GM23338 (cell line): ENCODE data around the gene SOAT2. TPM values are rescaled to one million over a fixed set of nuclear protein-coding genes. Genes with fewer than 3 reads are reported as not detected.

Source experiments
- ATAC-seq: fragments of 200-7000 bp; cut with Tn5 transposase; 3 replicates; pipeline ENCODE4 v1.9.1; 2020
- DNase-seq: peaks from one replicate; pipeline ENCODE4 v3.0.0-alpha.2; 2015; ENCODE audit warnings: low spot score
- H2AFZ ChIP-seq: fragments of 200-600 bp; sonication (generic); 2 replicates; pipeline ENCODE4 v1.8.0; 2016; ENCODE audit warnings: antibody characterized with exemption, mild to moderate bottlenecking, moderate library complexity
- H3F3A ChIP-seq: fragments of 200-600 bp; sonication (generic); replicated peaks from 2 replicates; pipeline ENCODE4 v1.8.0; 2017; ENCODE audit warnings: antibody characterized with exemption, mixed run types, low read depth
- H3K27ac ChIP-seq: fragments of 200-600 bp; sonication (generic); 2 replicates; pipeline ENCODE4 v1.6.1; 2016; ENCODE audit warnings: low read depth
- H3K27me3 ChIP-seq: fragments of 200-600 bp; sonication (generic); 2 replicates; pipeline ENCODE4 v1.8.0; 2016; ENCODE audit warnings: mild to moderate bottlenecking, mixed run types, moderate library complexity; ENCODE audit not compliant: insufficient read depth
- H3K36me3 ChIP-seq: fragments of 200-600 bp; sonication (generic); 2 replicates; pipeline ENCODE4 v1.8.0; 2016; ENCODE audit warnings: mild to moderate bottlenecking; ENCODE audit not compliant: insufficient read depth
- H3K4me1 ChIP-seq: fragments of 200-600 bp; sonication (generic); 2 replicates; pipeline ENCODE4 v1.8.0; 2016; ENCODE audit warnings: mild to moderate bottlenecking, moderate library complexity; ENCODE audit not compliant: insufficient read depth
- H3K4me2 ChIP-seq: fragments of 200-600 bp; sonication (generic); 2 replicates; pipeline ENCODE4 v1.7.1; 2017; ENCODE audit warnings: mixed run types
- H3K4me3 ChIP-seq: fragments of 200-600 bp; sonication (generic); 2 replicates; pipeline ENCODE4 v1.6.1; 2016; ENCODE audit warnings: mixed run types
- H3K79me2 ChIP-seq: fragments of 200-600 bp; sonication (generic); replicated peaks from 2 replicates; pipeline ENCODE4 v1.8.0; 2017; ENCODE audit warnings: mild to moderate bottlenecking; ENCODE audit not compliant: insufficient read depth
- H3K9me2 ChIP-seq: fragments of 200-600 bp; sonication (generic); 2 replicates; pipeline ENCODE4 v1.8.0; 2017; ENCODE audit not compliant: insufficient read depth
- H4K20me1 ChIP-seq: fragments of 200-600 bp; sonication (generic); replicated peaks from 2 replicates; pipeline ENCODE4 v1.8.0; 2017; ENCODE audit warnings: mild to moderate bottlenecking; ENCODE audit not compliant: insufficient read depth
- H3K27ac Mint-ChIP-seq: 2 replicates; pipeline ENCODE4 v1.8.0; 2020; ENCODE audit warnings: inconsistent platforms, mild to moderate bottlenecking, moderate library complexity, mixed read lengths
- H3K27me3 Mint-ChIP-seq: 3 replicates; pipeline ENCODE4 v1.8.0; 2022; ENCODE audit warnings: low read depth, mild to moderate bottlenecking, moderate library complexity, mixed read lengths, inconsistent platforms; ENCODE audit not compliant: insufficient read depth, poor library complexity
- H3K36me3 Mint-ChIP-seq: 3 replicates; pipeline ENCODE4 v1.8.0; 2021; ENCODE audit warnings: low read depth, mild to moderate bottlenecking, inconsistent platforms, moderate library complexity, mixed read lengths
- H3K4me1 Mint-ChIP-seq: 3 replicates; pipeline ENCODE4 v1.8.0; 2020; ENCODE audit warnings: mild to moderate bottlenecking, inconsistent platforms, mixed read lengths
- H3K4me3 Mint-ChIP-seq: 3 replicates; pipeline ENCODE4 v1.8.0; 2021; ENCODE audit warnings: moderate library complexity, mild to moderate bottlenecking, inconsistent platforms, mixed read lengths
- H3K9me3 Mint-ChIP-seq: 3 replicates; pipeline ENCODE4 v1.8.0; 2020; ENCODE audit warnings: moderate library complexity, mild to moderate bottlenecking, inconsistent platforms, mixed read lengths
- CREB1 ChIP-seq: fragments of 250-450 bp; sonication (Bioruptor Pico); IDR thresholded peaks from 2 replicates; pipeline ENCODE4 v1.5.0; 2020; ENCODE audit warnings: low read depth, mild to moderate bottlenecking, moderate library complexity
- EZH2phosphoT487 ChIP-seq: fragments of 200-600 bp; sonication (generic); IDR thresholded peaks from one replicate; pipeline ENCODE4 v1.8.1; 2018; ENCODE audit warnings: antibody characterized with exemption; ENCODE audit not compliant: unreplicated experiment
- JUNB ChIP-seq: IDR thresholded peaks from one replicate; pipeline ENCODE4 v1.6.1; 2016; ENCODE audit warnings: antibody characterized with exemption; ENCODE audit not compliant: unreplicated experiment
- POLR2AphosphoS5 ChIP-seq: IDR thresholded peaks from 2 replicates; pipeline ENCODE4 v1.6.1; 2016; ENCODE audit warnings: antibody characterized with exemption, low read depth
- STAT1 ChIP-seq: IDR thresholded peaks from one replicate; pipeline ENCODE4 v1.6.1; 2016; ENCODE audit warnings: antibody characterized with exemption; ENCODE audit not compliant: unreplicated experiment
- polyA plus RNA-seq: library from polyadenylated mRNA; unstranded; fragments of >200 nt; fragmentation: Nextera tagmentation; extraction: Ambion mirVana; gene quantifications from 2 replicates; pipeline ENCODE4 v1.2.1, GENCODE V29; 2016
- total RNA-seq: library from RNA; depleted of rRNA; stranded (reverse); fragments of >200 nt; shearing (Covaris generic); gene quantifications from 2 replicates; pipeline ENCODE4 v1.2.3, GENCODE V29; 2014
- TF ChIP-seq, protein P1 (sequence below): fragments of 250-450 bp; sonication (Bioruptor Pico); IDR thresholded peaks from 2 replicates; pipeline ENCODE4 v1.5.0; 2020; ENCODE audit warnings: mild to moderate bottlenecking, moderate library complexity
- TF ChIP-seq, protein P2 (sequence below), 2 experiments: fragments of 200-600 bp in 1 of 2; sonication (generic) in 1 of 2; conservative IDR thresholded peaks; 2 replicates each; pipeline versions ENCODE4 v1.5.1 to v1.6.1; 2016 to 2017; ENCODE audit warnings: antibody characterized with exemption in 2 of 2, low read depth in 2 of 2, mild to moderate bottlenecking in 2 of 2, moderate library complexity in 1 of 2
- TF ChIP-seq, protein P3 (sequence below): IDR thresholded peaks from one replicate; pipeline ENCODE4 v1.6.1; 2018; ENCODE audit warnings: antibody characterized with exemption; ENCODE audit not compliant: unreplicated experiment
- TF ChIP-seq, protein P4 (sequence below): IDR thresholded peaks from 2 replicates; pipeline ENCODE4 v1.6.1; 2016; ENCODE audit warnings: antibody characterized with exemption

Gene SOAT2
- total and polyA plus RNA-seq, 2 experiments from 2014 or later, result not detected

DNA sequence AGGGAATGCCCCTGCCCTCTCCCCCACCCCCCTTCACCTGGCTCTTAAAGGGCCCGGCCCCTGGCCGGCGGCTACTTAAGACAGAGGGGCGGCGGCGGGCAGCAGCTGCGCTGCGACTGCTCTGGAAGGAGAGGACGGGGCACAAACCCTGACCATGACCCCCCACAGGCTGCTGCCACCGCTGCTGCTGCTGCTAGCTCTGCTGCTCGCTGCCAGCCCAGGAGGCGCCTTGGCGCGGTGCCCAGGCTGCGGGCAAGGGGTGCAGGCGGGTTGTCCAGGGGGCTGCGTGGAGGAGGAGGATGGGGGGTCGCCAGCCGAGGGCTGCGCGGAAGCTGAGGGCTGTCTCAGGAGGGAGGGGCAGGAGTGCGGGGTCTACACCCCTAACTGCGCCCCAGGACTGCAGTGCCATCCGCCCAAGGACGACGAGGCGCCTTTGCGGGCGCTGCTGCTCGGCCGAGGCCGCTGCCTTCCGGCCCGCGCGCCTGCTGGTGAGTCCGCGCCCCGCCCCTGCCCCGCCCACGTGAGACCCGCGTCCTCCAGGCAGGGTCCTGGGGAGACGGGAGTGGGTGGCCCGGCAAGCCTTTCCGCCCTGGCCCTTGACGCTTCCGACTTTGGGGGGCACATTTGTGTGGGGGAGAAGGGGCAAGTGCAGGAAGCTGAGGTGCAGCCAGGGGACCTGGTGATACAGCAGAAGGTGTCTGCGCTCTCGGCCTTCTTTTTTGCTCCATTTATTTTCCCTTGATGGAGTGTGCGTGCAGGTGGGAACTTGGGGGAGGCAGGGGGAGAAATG is 5.5 kb upstream of the SOAT2 start, which contains the start of gene IGFBP6 (continued):
- TF ChIP-seq, protein P1, sequence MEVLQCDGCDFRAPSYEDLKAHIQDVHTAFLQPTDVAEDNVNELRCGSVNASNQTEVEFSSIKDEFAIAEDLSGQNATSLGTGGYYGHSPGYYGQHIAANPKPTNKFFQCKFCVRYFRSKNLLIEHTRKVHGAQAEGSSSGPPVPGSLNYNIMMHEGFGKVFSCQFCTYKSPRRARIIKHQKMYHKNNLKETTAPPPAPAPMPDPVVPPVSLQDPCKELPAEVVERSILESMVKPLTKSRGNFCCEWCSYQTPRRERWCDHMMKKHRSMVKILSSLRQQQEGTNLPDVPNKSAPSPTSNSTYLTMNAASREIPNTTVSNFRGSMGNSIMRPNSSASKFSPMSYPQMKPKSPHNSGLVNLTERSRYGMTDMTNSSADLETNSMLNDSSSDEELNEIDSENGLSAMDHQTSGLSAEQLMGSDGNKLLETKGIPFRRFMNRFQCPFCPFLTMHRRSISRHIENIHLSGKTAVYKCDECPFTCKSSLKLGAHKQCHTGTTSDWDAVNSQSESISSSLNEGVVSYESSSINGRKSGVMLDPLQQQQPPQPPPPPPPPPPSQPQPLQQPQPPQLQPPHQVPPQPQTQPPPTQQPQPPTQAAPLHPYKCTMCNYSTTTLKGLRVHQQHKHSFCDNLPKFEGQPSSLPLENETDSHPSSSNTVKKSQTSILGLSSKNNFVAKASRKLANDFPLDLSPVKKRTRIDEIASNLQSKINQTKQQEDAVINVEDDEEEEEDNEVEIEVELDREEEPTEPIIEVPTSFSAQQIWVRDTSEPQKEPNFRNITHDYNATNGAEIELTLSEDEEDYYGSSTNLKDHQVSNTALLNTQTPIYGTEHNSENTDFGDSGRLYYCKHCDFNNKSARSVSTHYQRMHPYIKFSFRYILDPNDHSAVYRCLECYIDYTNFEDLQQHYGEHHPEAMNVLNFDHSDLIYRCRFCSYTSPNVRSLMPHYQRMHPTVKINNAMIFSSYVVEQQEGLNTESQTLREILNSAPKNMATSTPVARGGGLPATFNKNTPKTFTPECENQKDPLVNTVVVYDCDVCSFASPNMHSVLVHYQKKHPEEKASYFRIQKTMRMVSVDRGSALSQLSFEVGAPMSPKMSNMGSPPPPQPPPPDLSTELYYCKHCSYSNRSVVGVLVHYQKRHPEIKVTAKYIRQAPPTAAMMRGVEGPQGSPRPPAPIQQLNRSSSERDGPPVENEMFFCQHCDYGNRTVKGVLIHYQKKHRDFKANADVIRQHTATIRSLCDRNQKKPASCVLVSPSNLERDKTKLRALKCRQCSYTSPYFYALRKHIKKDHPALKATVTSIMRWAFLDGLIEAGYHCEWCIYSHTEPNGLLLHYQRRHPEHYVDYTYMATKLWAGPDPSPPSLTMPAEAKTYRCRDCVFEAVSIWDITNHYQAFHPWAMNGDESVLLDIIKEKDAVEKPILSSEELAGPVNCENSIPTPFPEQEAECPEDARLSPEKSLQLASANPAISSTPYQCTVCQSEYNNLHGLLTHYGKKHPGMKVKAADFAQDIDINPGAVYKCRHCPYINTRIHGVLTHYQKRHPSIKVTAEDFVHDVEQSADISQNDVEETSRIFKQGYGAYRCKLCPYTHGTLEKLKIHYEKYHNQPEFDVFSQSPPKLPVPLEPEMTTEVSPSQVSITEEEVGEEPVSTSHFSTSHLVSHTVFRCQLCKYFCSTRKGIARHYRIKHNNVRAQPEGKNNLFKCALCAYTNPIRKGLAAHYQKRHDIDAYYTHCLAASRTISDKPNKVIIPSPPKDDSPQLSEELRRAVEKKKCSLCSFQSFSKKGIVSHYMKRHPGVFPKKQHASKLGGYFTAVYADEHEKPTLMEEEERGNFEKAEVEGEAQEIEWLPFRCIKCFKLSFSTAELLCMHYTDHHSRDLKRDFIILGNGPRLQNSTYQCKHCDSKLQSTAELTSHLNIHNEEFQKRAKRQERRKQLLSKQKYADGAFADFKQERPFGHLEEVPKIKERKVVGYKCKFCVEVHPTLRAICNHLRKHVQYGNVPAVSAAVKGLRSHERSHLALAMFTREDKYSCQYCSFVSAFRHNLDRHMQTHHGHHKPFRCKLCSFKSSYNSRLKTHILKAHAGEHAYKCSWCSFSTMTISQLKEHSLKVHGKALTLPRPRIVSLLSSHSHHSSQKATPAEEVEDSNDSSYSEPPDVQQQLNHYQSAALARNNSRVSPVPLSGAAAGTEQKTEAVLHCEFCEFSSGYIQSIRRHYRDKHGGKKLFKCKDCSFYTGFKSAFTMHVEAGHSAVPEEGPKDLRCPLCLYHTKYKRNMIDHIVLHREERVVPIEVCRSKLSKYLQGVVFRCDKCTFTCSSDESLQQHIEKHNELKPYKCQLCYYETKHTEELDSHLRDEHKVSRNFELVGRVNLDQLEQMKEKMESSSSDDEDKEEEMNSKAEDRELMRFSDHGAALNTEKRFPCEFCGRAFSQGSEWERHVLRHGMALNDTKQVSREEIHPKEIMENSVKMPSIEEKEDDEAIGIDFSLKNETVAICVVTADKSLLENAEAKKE (CRISPR knock-in tag), result no peak

DNA sequence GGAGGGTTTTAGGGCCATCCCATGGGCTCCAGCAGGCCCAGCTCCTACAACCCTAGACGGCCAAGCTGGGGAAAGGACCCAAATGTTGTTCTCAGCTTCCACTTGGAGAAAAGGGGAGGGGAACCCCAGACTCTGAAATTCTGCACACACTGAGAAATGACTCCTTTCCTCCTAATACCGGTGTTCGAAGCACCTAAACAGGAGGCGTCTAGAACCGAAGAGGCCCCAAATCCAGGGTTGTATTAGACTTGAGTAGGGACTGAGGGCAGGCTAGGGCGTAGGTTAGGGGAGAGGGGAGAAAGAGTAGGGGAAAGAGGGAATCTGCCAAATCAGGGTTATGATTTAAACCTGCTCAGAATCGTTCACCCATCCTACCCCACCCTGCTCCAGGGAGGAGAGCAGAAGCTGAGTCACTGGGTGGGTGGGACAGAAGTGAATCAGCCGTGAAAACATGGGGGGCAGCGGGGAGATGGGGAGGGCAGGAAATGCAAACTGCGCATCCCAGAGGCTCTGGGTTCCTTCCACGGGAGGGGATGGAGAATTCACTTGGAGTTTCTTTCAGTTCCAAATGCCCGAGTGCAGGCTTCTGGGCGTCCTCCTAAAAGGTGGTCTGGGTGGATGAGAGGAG is 4.8 kb upstream of the SOAT2 start:
- Histone ChIP-seq H3K4me3 (peak overlapping the region; percentile 96), H3K79me2 (no peaks in the 10 kb centered on the region), H3F3A (peaks cover 20% of the 10 kb centered on the region), H4K20me1 (no peaks in the 10 kb centered on the region), H3K27me3 (peaks cover 26% of the 10 kb centered on the region), H3K27ac (no peak overlapping the region), H3K4me1 (peaks cover 26% of the 10 kb centered on the region), H3K4me2 (peak overlapping the region; percentile 100), H3K36me3 (no peaks in the 10 kb centered on the region), H2AFZ (peak overlapping the region; percentile 95), H3K9me2 (no peaks in the 10 kb centered on the region)
- ATAC-seq (no peak), DNase-seq (peak; percentile 34)
- Mint-ChIP-seq H3K4me1 (peaks cover 37% of the 10 kb centered on the region), H3K27me3 (peaks cover 33% of the 10 kb centered on the region), H3K36me3 (no peaks in the 10 kb centered on the region; the same call in 2 of the 3 replicates), H3K27ac (no peak overlapping the region), H3K9me3 (no peaks in the 10 kb centered on the region), H3K4me3 (peak overlapping the region; percentile 89)
- TF ChIP-seq, protein P2, sequence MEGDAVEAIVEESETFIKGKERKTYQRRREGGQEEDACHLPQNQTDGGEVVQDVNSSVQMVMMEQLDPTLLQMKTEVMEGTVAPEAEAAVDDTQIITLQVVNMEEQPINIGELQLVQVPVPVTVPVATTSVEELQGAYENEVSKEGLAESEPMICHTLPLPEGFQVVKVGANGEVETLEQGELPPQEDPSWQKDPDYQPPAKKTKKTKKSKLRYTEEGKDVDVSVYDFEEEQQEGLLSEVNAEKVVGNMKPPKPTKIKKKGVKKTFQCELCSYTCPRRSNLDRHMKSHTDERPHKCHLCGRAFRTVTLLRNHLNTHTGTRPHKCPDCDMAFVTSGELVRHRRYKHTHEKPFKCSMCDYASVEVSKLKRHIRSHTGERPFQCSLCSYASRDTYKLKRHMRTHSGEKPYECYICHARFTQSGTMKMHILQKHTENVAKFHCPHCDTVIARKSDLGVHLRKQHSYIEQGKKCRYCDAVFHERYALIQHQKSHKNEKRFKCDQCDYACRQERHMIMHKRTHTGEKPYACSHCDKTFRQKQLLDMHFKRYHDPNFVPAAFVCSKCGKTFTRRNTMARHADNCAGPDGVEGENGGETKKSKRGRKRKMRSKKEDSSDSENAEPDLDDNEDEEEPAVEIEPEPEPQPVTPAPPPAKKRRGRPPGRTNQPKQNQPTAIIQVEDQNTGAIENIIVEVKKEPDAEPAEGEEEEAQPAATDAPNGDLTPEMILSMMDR (conservative IDR thresholded peaks at IDR 0.05; ENCODE audit: low read depth in 2 of 2), result no peak
- TF ChIP-seq STAT1 (no peak), POLR2AphosphoS5 (no peak), EZH2phosphoT487 (no peak), JUNB (no peak), CREB1 (CRISPR knock-in tag) (no peak)
- TF ChIP-seq, protein P3, sequence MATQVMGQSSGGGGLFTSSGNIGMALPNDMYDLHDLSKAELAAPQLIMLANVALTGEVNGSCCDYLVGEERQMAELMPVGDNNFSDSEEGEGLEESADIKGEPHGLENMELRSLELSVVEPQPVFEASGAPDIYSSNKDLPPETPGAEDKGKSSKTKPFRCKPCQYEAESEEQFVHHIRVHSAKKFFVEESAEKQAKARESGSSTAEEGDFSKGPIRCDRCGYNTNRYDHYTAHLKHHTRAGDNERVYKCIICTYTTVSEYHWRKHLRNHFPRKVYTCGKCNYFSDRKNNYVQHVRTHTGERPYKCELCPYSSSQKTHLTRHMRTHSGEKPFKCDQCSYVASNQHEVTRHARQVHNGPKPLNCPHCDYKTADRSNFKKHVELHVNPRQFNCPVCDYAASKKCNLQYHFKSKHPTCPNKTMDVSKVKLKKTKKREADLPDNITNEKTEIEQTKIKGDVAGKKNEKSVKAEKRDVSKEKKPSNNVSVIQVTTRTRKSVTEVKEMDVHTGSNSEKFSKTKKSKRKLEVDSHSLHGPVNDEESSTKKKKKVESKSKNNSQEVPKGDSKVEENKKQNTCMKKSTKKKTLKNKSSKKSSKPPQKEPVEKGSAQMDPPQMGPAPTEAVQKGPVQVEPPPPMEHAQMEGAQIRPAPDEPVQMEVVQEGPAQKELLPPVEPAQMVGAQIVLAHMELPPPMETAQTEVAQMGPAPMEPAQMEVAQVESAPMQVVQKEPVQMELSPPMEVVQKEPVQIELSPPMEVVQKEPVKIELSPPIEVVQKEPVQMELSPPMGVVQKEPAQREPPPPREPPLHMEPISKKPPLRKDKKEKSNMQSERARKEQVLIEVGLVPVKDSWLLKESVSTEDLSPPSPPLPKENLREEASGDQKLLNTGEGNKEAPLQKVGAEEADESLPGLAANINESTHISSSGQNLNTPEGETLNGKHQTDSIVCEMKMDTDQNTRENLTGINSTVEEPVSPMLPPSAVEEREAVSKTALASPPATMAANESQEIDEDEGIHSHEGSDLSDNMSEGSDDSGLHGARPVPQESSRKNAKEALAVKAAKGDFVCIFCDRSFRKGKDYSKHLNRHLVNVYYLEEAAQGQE, result no peak
- TF ChIP-seq, protein P4, sequence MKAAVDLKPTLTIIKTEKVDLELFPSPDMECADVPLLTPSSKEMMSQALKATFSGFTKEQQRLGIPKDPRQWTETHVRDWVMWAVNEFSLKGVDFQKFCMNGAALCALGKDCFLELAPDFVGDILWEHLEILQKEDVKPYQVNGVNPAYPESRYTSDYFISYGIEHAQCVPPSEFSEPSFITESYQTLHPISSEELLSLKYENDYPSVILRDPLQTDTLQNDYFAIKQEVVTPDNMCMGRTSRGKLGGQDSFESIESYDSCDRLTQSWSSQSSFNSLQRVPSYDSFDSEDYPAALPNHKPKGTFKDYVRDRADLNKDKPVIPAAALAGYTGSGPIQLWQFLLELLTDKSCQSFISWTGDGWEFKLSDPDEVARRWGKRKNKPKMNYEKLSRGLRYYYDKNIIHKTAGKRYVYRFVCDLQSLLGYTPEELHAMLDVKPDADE, result no peak
